ENCODE measurements around the gene FAM171A1.
A peak's percentile ranks its signal among the peaks of the same experiment; 100 is the strongest.
"Not testable (repeated sequence)": the region's sequence is repeated elsewhere in the genome, so short reads cannot be mapped to it uniquely, and the experiment has no call there.

FAM171A1 gene

GRCh38 chr10:15236340-15236739 lies 134.7 kb downstream of the FAM171A1 start:
- no peak for DNase-seq

GRCh38 chr10:15232279-15232678 lies 138.8 kb downstream of the FAM171A1 start:
- no peak for DNase-seq

- no peak for DNase-seq
Observed at GRCh38 chr10:15231426-15231825, 139.7 kb downstream of the FAM171A1 start.

- no peak for DNase-seq
Observed at GRCh38 chr10:15230257-15230656, 140.8 kb downstream of the FAM171A1 start.

- DNase-seq, result no peak
Observed at GRCh38 chr10:15229268-15229667, 141.8 kb downstream of the FAM171A1 start.

- no peak for DNase-seq
Observed at GRCh38 chr10:15228426-15228825, 142.7 kb downstream of the FAM171A1 start.

- no peak for DNase-seq
Observed at GRCh38 chr10:15227611-15228372, 143.3 kb downstream of the FAM171A1 start.

GRCh38 chr10:15225511-15225910 lies 145.6 kb downstream of the FAM171A1 start:
- DNase-seq, result no peak

- DNase-seq, result no peak
Observed at GRCh38 chr10:15224948-15225347, 146.1 kb downstream of the FAM171A1 start.

- no peak for DNase-seq
Observed at GRCh38 chr10:15223174-15223573, 147.9 kb downstream of the FAM171A1 start.

GRCh38 chr10:15222511-15222910 lies 148.6 kb downstream of the FAM171A1 start:
- DNase-seq, result no peak

GRCh38 chr10:15220445-15220844 lies 150.6 kb downstream of the FAM171A1 start:
- DNase-seq, result no peak

GRCh38 chr10:15216700-15217099 lies 154.4 kb downstream of the FAM171A1 start:
- DNase-seq, result no peak

- DNase-seq, result no peak
Observed at GRCh38 chr10:15214237-15214636, 156.9 kb downstream of the FAM171A1 start.

GRCh38 chr10:15213461-15213861 lies 157.6 kb downstream of the FAM171A1 start:
- no peak for DNase-seq

- DNase-seq, result no peak
Observed at GRCh38 chr10:15211464-15211979, 159.6 kb downstream of the FAM171A1 start.

GRCh38 chr10:15210521-15210920 lies 160.6 kb downstream of the FAM171A1 start:
- no peak for DNase-seq

- peak; percentile 31 to 74 for DNase-seq
Observed at GRCh38 chr10:15209827-15210509, 161.1 kb downstream of the FAM171A1 start.

- DNase-seq, result no peak
Observed at GRCh38 chr10:15208221-15208620, 162.9 kb downstream of the FAM171A1 start.

GRCh38 chr10:15207410-15207809 lies 163.7 kb downstream of the FAM171A1 start:
- DNase-seq, result not testable (repeated sequence)

GRCh38 chr10:15202639-15203038 lies 168.4 kb downstream of the FAM171A1 start:
- no peak for DNase-seq

- not testable (repeated sequence) for DNase-seq
Observed at GRCh38 chr10:15202301-15202621, 168.8 kb downstream of the FAM171A1 start.

GRCh38 chr10:15201589-15202300 lies 169.3 kb downstream of the FAM171A1 start:
- DNase-seq, result no peak

GRCh38 chr10:15200626-15201025 lies 170.5 kb downstream of the FAM171A1 start:
- no peak for DNase-seq
